HepG2 (cell line): ENCODE data around the gene CHN1.

Experiments
- AFF4 ChIP-seq: sonication (generic); formaldehyde crosslinking; IDR thresholded peaks from 2 replicates; pipeline ENCODE4 v1.4.0; 2020; ENCODE audit warnings: missing genetic modification reagents
- EP300 ChIP-seq, 3 experiments: sonication (generic) in 1 of 3; formaldehyde crosslinking in 1 of 3; IDR thresholded peaks; 2 replicates each; pipeline versions ENCODE4 v1.5.1 to v1.6.1; 2011 to 2020; ENCODE audit warnings: low read depth in 2 of 3, low read length in 2 of 3, borderline replicate concordance in 1 of 3, improper control_type of control experiment in 1 of 3, mild to moderate bottlenecking in 1 of 3, missing genetic modification reagents in 1 of 3, moderate library complexity in 1 of 3
- JUND ChIP-seq: sonication (generic); formaldehyde crosslinking; IDR thresholded peaks from 2 replicates; pipeline ENCODE4 v1.8.0; 2022; ENCODE audit warnings: mild to moderate bottlenecking, missing genetic modification reagents
- REST ChIP-seq, 2 experiments: IDR thresholded peaks; 2 replicates each; pipeline ENCODE4 v1.6.1; 2011 to 2012; ENCODE audit warnings: low read length in 2 of 2, borderline replicate concordance in 1 of 2, low read depth in 1 of 2, mild to moderate bottlenecking in 1 of 2, moderate library complexity in 1 of 2
- SMYD3 ChIP-seq: sonication (generic); formaldehyde crosslinking; IDR thresholded peaks from 2 replicates; pipeline ENCODE4 v1.8.1; 2023; ENCODE audit warnings: mild to moderate bottlenecking, missing genetic modification reagents
- USF2 ChIP-seq, 2 experiments: sonication (generic) in 1 of 2; formaldehyde crosslinking in 1 of 2; IDR thresholded peaks; 2 replicates each; pipeline versions ENCODE4 v1.5.1 to v1.6.1; 2011 to 2020; ENCODE audit warnings: borderline replicate concordance in 1 of 2, low read depth in 1 of 2, low read length in 1 of 2, mild to moderate bottlenecking in 1 of 2, missing genetic modification reagents in 1 of 2, moderate library complexity in 1 of 2
- ZNF407 ChIP-seq: sonication (generic); formaldehyde crosslinking; IDR thresholded peaks from one replicate; pipeline ENCODE4 v1.5.1; 2020; ENCODE audit warnings: mild to moderate bottlenecking, missing genetic modification reagents; ENCODE audit errors: not compliant biosample characterization

GRCh38 chr2:175004730-175004979, 526 bp downstream of the CHN1 start:
- TF ChIP-seq AFF4 (CRISPR knock-in tag) (no peak), REST (IDR thresholded peaks at IDR 0.05; ENCODE audit: borderline replicate concordance in 1 of 2, low read depth in 1 of 2, low read length in 2 of 2) (no peak), EP300 (IDR thresholded peaks at IDR 0.05; ENCODE audit: low read depth in 2 of 2, low read length in 2 of 2) (no peak), EP300 (CRISPR knock-in tag; IDR thresholded peaks at IDR 0.05; ENCODE audit: borderline replicate concordance) (no peak), JUND (CRISPR knock-in tag) (no peak), ZNF407 (no peak), SMYD3 (CRISPR knock-in tag) (no peak), USF2 (IDR thresholded peaks at IDR 0.05; ENCODE audit: low read depth, low read length) (no peak), USF2 (CRISPR knock-in tag; IDR thresholded peaks at IDR 0.05; ENCODE audit: borderline replicate concordance) (no peak)
